RWPE2 (cell line): ENCODE data around the gene NECTIN4.

Source experiments
- ATAC-seq: fragments of 200-7000 bp; cut with Tn5 transposase; 3 replicates; pipeline ENCODE4 v1.9.1; 2021; ENCODE audit warnings: low read depth
- DNase-seq: peaks from one replicate; pipeline ENCODE4 v3.0.0-alpha.2; 2020; ENCODE audit warnings: low spot score
- H3K27ac ChIP-seq: fragments of 450-650 bp; 2 replicates; pipeline ENCODE4 v1.5.1; 2017; ENCODE audit warnings: mild to moderate bottlenecking; ENCODE audit not compliant: poor library complexity, severe bottlenecking
- H3K27me3 ChIP-seq: fragments of 250-450 bp; sonication (Bioruptor Pico); 2 replicates; pipeline ENCODE4 v1.5.1; 2021; ENCODE audit warnings: mild to moderate bottlenecking, moderate library complexity; ENCODE audit not compliant: insufficient read depth, poor library complexity, severe bottlenecking
- H3K36me3 ChIP-seq: fragments of 250-450 bp; sonication (Bioruptor Pico); 2 replicates; pipeline ENCODE4 v1.5.1; 2020; ENCODE audit warnings: low read depth, mild to moderate bottlenecking, moderate library complexity
- H3K4me1 ChIP-seq: fragments of 250-450 bp; sonication (Bioruptor Pico); 2 replicates; pipeline ENCODE4 v1.5.1; 2021; ENCODE audit warnings: mild to moderate bottlenecking, moderate library complexity; ENCODE audit not compliant: insufficient read depth, poor library complexity, severe bottlenecking
- H3K4me3 ChIP-seq: fragments of 250-450 bp; sonication (Bioruptor Pico); 2 replicates; pipeline ENCODE4 v1.5.1; 2021; ENCODE audit warnings: mild to moderate bottlenecking, moderate library complexity; ENCODE audit not compliant: severe bottlenecking
- H3K9me3 ChIP-seq: fragments of 250-450 bp; sonication (Bioruptor Pico); 2 replicates; pipeline ENCODE4 v1.5.1; 2021; ENCODE audit warnings: mild to moderate bottlenecking, moderate library complexity; ENCODE audit not compliant: severe bottlenecking
- CTCF ChIP-seq: fragments of 450-650 bp; IDR thresholded peaks from one replicate; pipeline ENCODE4 v1.5.1; 2017; ENCODE audit warnings: mild to moderate bottlenecking, moderate library complexity; ENCODE audit not compliant: poor library complexity, severe bottlenecking

The NECTIN4 gene

GRCh38 chr1:161090617-161091016 lies 1.3 kb upstream of the NECTIN4 start:
- no peaks in the 10 kb centered on the region for H3K27me3 ChIP-seq
- no peak for TF ChIP-seq CTCF
- H3K9me3 ChIP-seq = no peaks in the 10 kb centered on the region
- ATAC-seq (no peak), DNase-seq (no peak)
- H3K4me3 ChIP-seq = no peak overlapping the region
- H3K4me1 ChIP-seq = peaks cover 31% of the 10 kb centered on the region
- no peaks in the 10 kb centered on the region for H3K36me3 ChIP-seq
- H3K27ac ChIP-seq = no peak overlapping the region

- no peak for ATAC-seq
- Histone ChIP-seq H3K9me3 (no peaks in the 10 kb centered on the region), H3K4me1 (peaks cover 31% of the 10 kb centered on the region), H3K4me3 (no peak overlapping the region), H3K27ac (no peak overlapping the region), H3K27me3 (no peaks in the 10 kb centered on the region), H3K36me3 (no peaks in the 10 kb centered on the region)
- TF ChIP-seq CTCF = no peak
- no peak for DNase-seq
Measured at GRCh38 chr1:161089938-161090337, 580 bp upstream of the NECTIN4 start.

- no peak overlapping the region for H3K27ac ChIP-seq
- peak; percentile 68 for ATAC-seq
Measured at GRCh38 chr1:161088587-161089110, 709 bp downstream of the NECTIN4 start.

GRCh38 chr1:161086457-161086856 lies 2.9 kb downstream of the NECTIN4 start:
- Histone ChIP-seq H3K9me3 (no peaks in the 10 kb centered on the region), H3K36me3 (no peaks in the 10 kb centered on the region), H3K4me3 (no peak overlapping the region), H3K27ac (no peak overlapping the region), H3K27me3 (no peaks in the 10 kb centered on the region), H3K4me1 (peaks cover 41% of the 10 kb centered on the region)
- no peak for ATAC-seq
- no peak for DNase-seq
- TF ChIP-seq CTCF = no peak

More at GRCh38 chr1:161088587-161089110, 709 bp downstream of the NECTIN4 start:
- DNase-seq = no peak
- no peak for TF ChIP-seq CTCF
- H3K9me3 ChIP-seq = no peaks in the 10 kb centered on the region
- no peak overlapping the region for H3K4me3 ChIP-seq
- peaks cover 43% of the 10 kb centered on the region for H3K4me1 ChIP-seq
- no peaks in the 10 kb centered on the region for H3K27me3 ChIP-seq
- H3K36me3 ChIP-seq = no peaks in the 10 kb centered on the region

GRCh38 chr1:161085165-161085564 lies 4.2 kb downstream of the NECTIN4 start:
- H3K36me3 ChIP-seq = no peaks in the 10 kb centered on the region
- no peaks in the 10 kb centered on the region for H3K9me3 ChIP-seq
- ATAC-seq (no peak), DNase-seq (no peak)
- TF ChIP-seq CTCF = no peak
- no peak overlapping the region for H3K27ac ChIP-seq
- peaks cover 52% of the 10 kb centered on the region for H3K4me1 ChIP-seq
- H3K27me3 ChIP-seq = no peaks in the 10 kb centered on the region
- H3K4me3 ChIP-seq = no peak overlapping the region
